Keratinocyte (primary cell): ENCODE data around the gene BCAS1. TPM values are rescaled to one million over a fixed set of nuclear protein-coding genes. Genes with fewer than 3 reads are reported as not detected.

Experiments
- DNase-seq: peaks from one replicate; pipeline ENCODE4 v3.0.0-alpha.2; 2011; ENCODE audit warnings: low read depth, missing footprints, low spot score
- FAIRE-seq: peaks from 2 replicates; lab custom pipeline; 2011; peaks lifted over from hg19 to GRCh38; lab: Jason Lieb, UNC
- H2AFZ ChIP-seq: 2 replicates; pipeline ENCODE4 v1.6.0; 2012; ENCODE audit warnings: low read length, control low read depth, inconsistent platforms; ENCODE audit not compliant: control insufficient read depth
- H3K27ac ChIP-seq: 2 replicates; pipeline ENCODE4 v1.5.1; 2011; ENCODE audit warnings: low read length; ENCODE audit not compliant: control insufficient read depth, insufficient read depth
- H3K27me3 ChIP-seq: 3 replicates; pipeline ENCODE4 v1.6.0; 2011; ENCODE audit warnings: low read length; ENCODE audit not compliant: control insufficient read depth, insufficient read depth; ENCODE audit errors: extremely low read depth
- H3K36me3 ChIP-seq, 2 experiments: 2 replicates in 1 of 2; 3 replicates in 1 of 2; pipeline ENCODE4 v1.5.1; 2011; ENCODE audit warnings: low read length in 2 of 2, mild to moderate bottlenecking in 1 of 2; ENCODE audit not compliant: control insufficient read depth in 2 of 2, insufficient read depth in 2 of 2; ENCODE audit errors: extremely low read depth in 1 of 2
- H3K4me1 ChIP-seq: 3 replicates; pipeline ENCODE4 v1.5.1; 2011; ENCODE audit warnings: low read length; ENCODE audit not compliant: control insufficient read depth, insufficient read depth; ENCODE audit errors: extremely low read depth
- H3K4me2 ChIP-seq: 3 replicates; pipeline ENCODE4 v1.6.0; 2011; ENCODE audit warnings: low read depth, low read length; ENCODE audit not compliant: control insufficient read depth, insufficient read depth; ENCODE audit errors: extremely low read depth
- H3K4me3 ChIP-seq, 3 experiments: fragments of 200-600 bp in 1 of 3; sonication (generic) in 1 of 3; 2 replicates in 2 of 3; 3 replicates in 1 of 3; pipeline ENCODE4 v1.5.1; 2011 to 2016; ENCODE audit warnings: low read length in 3 of 3, mild to moderate bottlenecking in 3 of 3, control low read depth in 2 of 3, inconsistent platforms in 1 of 3, low read depth in 1 of 3, mixed read lengths in 1 of 3, mixed run types in 1 of 3, moderate library complexity in 1 of 3; ENCODE audit not compliant: control insufficient read depth in 2 of 3, insufficient read depth in 2 of 3; ENCODE audit errors: extremely low read depth in 1 of 3
- H3K79me2 ChIP-seq: 2 replicates; pipeline ENCODE4 v1.6.0; 2012; ENCODE audit warnings: low read length; ENCODE audit not compliant: control insufficient read depth, insufficient read depth
- H3K9ac ChIP-seq: 3 replicates; pipeline ENCODE4 v1.6.0; 2011; ENCODE audit warnings: low read length; ENCODE audit not compliant: control insufficient read depth, insufficient read depth; ENCODE audit errors: extremely low read depth
- H3K9me1 ChIP-seq: 3 replicates; pipeline ENCODE4 v1.6.0; 2011; ENCODE audit warnings: low read length; ENCODE audit not compliant: control insufficient read depth, insufficient read depth; ENCODE audit errors: extremely low read depth
- H3K9me3 ChIP-seq: 2 replicates; pipeline ENCODE4 v1.5.1; 2012; ENCODE audit warnings: low read depth, low read length; ENCODE audit not compliant: control insufficient read depth
- H4K20me1 ChIP-seq: 3 replicates; pipeline ENCODE4 v1.6.0; 2011; ENCODE audit warnings: low read length; ENCODE audit not compliant: control insufficient read depth, insufficient read depth; ENCODE audit errors: extremely low read depth
- CTCF ChIP-seq, 3 experiments: IDR thresholded peaks in 1 of 3; conservative IDR thresholded peaks in 1 of 3; optimal IDR thresholded peaks in 1 of 3; 2 replicates in 2 of 3; 3 replicates in 1 of 3; pipeline versions ENCODE3 to v1.5.1; 2011; ENCODE audit warnings: low read length in 3 of 3, mild to moderate bottlenecking in 3 of 3, moderate library complexity in 2 of 3, control low read depth in 1 of 3, inconsistent platforms in 1 of 3; ENCODE audit not compliant: insufficient read depth in 2 of 3; ENCODE audit errors: extremely low read depth in 1 of 3
- EZH2 ChIP-seq: IDR thresholded peaks from one replicate; pipeline ENCODE4 v1.6.1; 2012; ENCODE audit warnings: inconsistent platforms, mild to moderate bottlenecking, low read length, moderate library complexity
- dilution Hi-C: fragments of 300-500 bp; cut with MboI; formaldehyde crosslinking; loops from one replicate; pipeline ENCODE4 v1.7.0; 2020; ENCODE audit warnings: low sequenced_read_pairs; ENCODE audit not compliant: extremely low pct_ligation_motif_present
- polyA plus RNA-seq, 5 experiments: library from polyadenylated mRNA; depleted of rRNA in 3 of 5; stranded (reverse) in 3 of 5; stranded (forward) in 1 of 5; unstranded in 1 of 5; fragments of >200 nt; gene quantifications; 1 replicate in 1 of 5; 2 replicates in 3 of 5; 3 replicates in 1 of 5; pipeline versions ENCODE4 v1.2.1 to v1.2.3, GENCODE V29; 2011 to 2012; ENCODE audit warnings: missing spikeins in 2 of 5, low read depth in 1 of 5, low replicate concordance in 1 of 5

Gene BCAS1
- polyA plus RNA-seq, 1 donor (not counting 4 experiments of a cell fraction or from before 2014, with no cell fraction given) = not detected

- DNase-seq (no peak), FAIRE-seq (no peak)
- dilution Hi-C loops = no loop called here
- H3K9me3 ChIP-seq = no peaks in the 10 kb centered on the region
- no peak for TF ChIP-seq CTCF (optimal IDR thresholded peaks at IDR 0.05 in 1 of 3, IDR thresholded peaks at IDR 0.05 in 1 of 3, conservative IDR thresholded peaks at IDR 0.05 in 1 of 3; ENCODE audit: extremely low read depth in 1 of 3, insufficient read depth in 2 of 3, low read length in 3 of 3)
- TF ChIP-seq EZH2 = no peak
- no peaks in the 10 kb centered on the region for H3K36me3 ChIP-seq
- H3K4me1 ChIP-seq = no peaks in the 10 kb centered on the region
- no peak overlapping the region for H2AFZ ChIP-seq
- no peak overlapping the region for H3K27ac ChIP-seq
- H3K4me2 ChIP-seq = no peak overlapping the region
- no peaks in the 10 kb centered on the region for H3K27me3 ChIP-seq
- H3K9ac ChIP-seq = no peak overlapping the region
- no peaks in the 10 kb centered on the region for H3K9me1 ChIP-seq
- H3K79me2 ChIP-seq = no peaks in the 10 kb centered on the region
- no peaks in the 10 kb centered on the region for H4K20me1 ChIP-seq
- H3K4me3 ChIP-seq = no peak overlapping the region
These were observed 25.4 kb upstream of the BCAS1 start for GRCh38 chr20:54095824-54096223.

DNA sequence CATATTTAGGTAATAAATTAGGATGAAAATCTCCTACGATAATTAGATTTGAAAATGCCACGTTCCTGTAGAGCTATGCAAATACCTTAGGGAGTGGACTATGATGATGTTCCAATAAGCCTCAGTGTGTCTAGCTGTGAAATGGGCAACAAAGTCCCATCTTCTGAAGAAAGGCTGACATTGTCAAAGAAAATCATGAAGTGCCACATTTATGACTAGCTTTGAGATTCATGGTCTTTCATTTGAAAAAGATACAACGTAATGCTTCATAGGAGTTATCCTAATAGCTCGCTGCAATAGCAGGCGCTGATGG, 23.8 kb upstream of the BCAS1 start:
- Histone ChIP-seq H3K4me3 (no peak overlapping the region), H3K27me3 (no peaks in the 10 kb centered on the region), H3K79me2 (no peaks in the 10 kb centered on the region), H3K36me3 (no peaks in the 10 kb centered on the region), H3K9ac (no peak overlapping the region), H4K20me1 (no peaks in the 10 kb centered on the region), H3K4me2 (no peak overlapping the region), H2AFZ (no peak overlapping the region), H3K9me3 (no peaks in the 10 kb centered on the region), H3K9me1 (no peaks in the 10 kb centered on the region), H3K27ac (no peak overlapping the region), H3K4me1 (no peaks in the 10 kb centered on the region)
- no peak for TF ChIP-seq EZH2
- no peak for TF ChIP-seq CTCF (optimal IDR thresholded peaks at IDR 0.05 in 1 of 3, IDR thresholded peaks at IDR 0.05 in 1 of 3, conservative IDR thresholded peaks at IDR 0.05 in 1 of 3; ENCODE audit: extremely low read depth in 1 of 3, insufficient read depth in 2 of 3, low read length in 3 of 3)
- no peak for DNase-seq
- no peak for FAIRE-seq
- dilution Hi-C loops = no loop called here
